ENCODE data around the gene LIMS2. TPM values are rescaled to one million over a fixed set of nuclear protein-coding genes. Genes with fewer than 3 reads are reported as not detected.

The LIMS2 gene
- polyA plus RNA-seq, 1 donor (not counting 4 experiments of a cell fraction or from before 2014, with no cell fraction given), result not detected

DNA sequence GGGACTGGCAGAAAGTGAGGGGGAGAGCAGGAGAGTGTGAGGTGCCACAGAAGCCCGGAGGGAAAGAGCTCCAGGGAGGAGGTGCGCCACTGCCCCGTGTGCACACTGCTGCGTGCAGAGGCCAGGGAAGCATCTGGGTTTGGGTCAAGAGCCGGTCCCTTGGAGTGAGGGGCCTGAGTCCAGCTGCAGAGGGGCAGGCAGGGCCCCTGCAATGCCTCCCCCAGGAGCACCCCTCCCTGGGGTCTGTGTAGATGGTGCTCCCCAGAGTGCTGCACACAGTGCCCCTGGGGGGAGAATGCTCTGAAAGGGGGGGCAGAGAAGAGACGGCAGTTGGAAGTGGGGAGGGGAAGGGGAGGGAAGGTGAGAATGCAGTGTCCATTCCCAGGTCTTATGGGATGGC is 3.7 kb upstream of the LIMS2 start:
- peaks cover 5% of the 10 kb centered on the region for H3K4me1 ChIP-seq (ENCODE audit: control insufficient read depth, extremely low read depth, insufficient read depth, low read length)
- H4K20me1 ChIP-seq (ENCODE audit: control insufficient read depth, extremely low read depth, insufficient read depth, low read length), result no peaks in the 10 kb centered on the region
- TF ChIP-seq, protein P1, sequence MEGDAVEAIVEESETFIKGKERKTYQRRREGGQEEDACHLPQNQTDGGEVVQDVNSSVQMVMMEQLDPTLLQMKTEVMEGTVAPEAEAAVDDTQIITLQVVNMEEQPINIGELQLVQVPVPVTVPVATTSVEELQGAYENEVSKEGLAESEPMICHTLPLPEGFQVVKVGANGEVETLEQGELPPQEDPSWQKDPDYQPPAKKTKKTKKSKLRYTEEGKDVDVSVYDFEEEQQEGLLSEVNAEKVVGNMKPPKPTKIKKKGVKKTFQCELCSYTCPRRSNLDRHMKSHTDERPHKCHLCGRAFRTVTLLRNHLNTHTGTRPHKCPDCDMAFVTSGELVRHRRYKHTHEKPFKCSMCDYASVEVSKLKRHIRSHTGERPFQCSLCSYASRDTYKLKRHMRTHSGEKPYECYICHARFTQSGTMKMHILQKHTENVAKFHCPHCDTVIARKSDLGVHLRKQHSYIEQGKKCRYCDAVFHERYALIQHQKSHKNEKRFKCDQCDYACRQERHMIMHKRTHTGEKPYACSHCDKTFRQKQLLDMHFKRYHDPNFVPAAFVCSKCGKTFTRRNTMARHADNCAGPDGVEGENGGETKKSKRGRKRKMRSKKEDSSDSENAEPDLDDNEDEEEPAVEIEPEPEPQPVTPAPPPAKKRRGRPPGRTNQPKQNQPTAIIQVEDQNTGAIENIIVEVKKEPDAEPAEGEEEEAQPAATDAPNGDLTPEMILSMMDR (optimal IDR thresholded peaks at IDR 0.05 in 1 of 3, IDR thresholded peaks at IDR 0.05 in 1 of 3, conservative IDR thresholded peaks at IDR 0.05 in 1 of 3; ENCODE audit: extremely low read depth in 1 of 3, insufficient read depth in 2 of 3, low read length in 3 of 3), result no peak
- TF ChIP-seq EZH2 (IDR thresholded peaks at IDR 0.05; ENCODE audit: low read length), result no peak
- H3K27me3 ChIP-seq (ENCODE audit: control insufficient read depth, extremely low read depth, insufficient read depth, low read length), result peaks cover 49% of the 10 kb centered on the region
- no peaks in the 10 kb centered on the region for H3K79me2 ChIP-seq (ENCODE audit: control insufficient read depth, insufficient read depth, low read length)
- no peaks in the 10 kb centered on the region for H3K36me3 ChIP-seq (ENCODE audit: control insufficient read depth in 2 of 2, extremely low read depth in 1 of 2, insufficient read depth in 2 of 2, low read length in 2 of 2)
- no peak overlapping the region for H3K4me3 ChIP-seq (ENCODE audit: control insufficient read depth in 2 of 3, extremely low read depth in 1 of 3, insufficient read depth in 2 of 3, low read depth in 1 of 3, low read length in 3 of 3)
- H2AFZ ChIP-seq (ENCODE audit: control insufficient read depth, low read length), result no peak overlapping the region
- dilution Hi-C loops (cut with MboI; ENCODE audit: extremely low pct_ligation_motif_present, low sequenced_read_pairs), result loop anchor here (25.0 kb wide), 1 partner anchor 92 kb away; no protein-coding TSS in a partner anchor
- H3K9me1 ChIP-seq (ENCODE audit: control insufficient read depth, extremely low read depth, insufficient read depth, low read length), result no peaks in the 10 kb centered on the region
- no peak overlapping the region for H3K27ac ChIP-seq (ENCODE audit: control insufficient read depth, insufficient read depth, low read length)
- no peak for DNase-seq (ENCODE audit: low read depth, low spot score)
- H3K4me2 ChIP-seq (ENCODE audit: control insufficient read depth, extremely low read depth, insufficient read depth, low read depth, low read length), result no peak overlapping the region
- no peak for FAIRE-seq
- no peak overlapping the region for H3K9ac ChIP-seq (ENCODE audit: control insufficient read depth, extremely low read depth, insufficient read depth, low read length)
- H3K9me3 ChIP-seq (ENCODE audit: control insufficient read depth, low read depth, low read length), result no peaks in the 10 kb centered on the region

DNA sequence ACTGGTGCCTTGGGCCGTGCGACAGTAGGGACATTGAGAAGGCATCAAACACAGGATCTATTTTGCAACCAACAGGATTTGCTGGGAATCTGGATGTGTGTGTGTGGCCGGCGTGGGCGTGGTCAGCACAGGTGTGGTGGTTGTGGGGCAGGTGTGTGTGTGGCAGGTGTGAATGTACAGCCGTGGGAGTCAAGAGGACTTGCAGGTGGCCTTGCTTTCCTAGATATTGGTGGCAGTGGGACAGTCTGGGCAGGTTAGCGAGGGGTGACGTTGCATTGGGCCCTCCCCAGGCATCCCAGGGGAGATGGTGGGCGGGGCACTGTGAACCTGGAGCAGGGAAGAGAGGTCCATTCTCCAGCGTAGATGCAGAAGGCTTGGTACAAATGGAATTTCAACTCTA is 3.2 kb upstream of the LIMS2 start:
- Histone ChIP-seq H3K9ac (ENCODE audit: control insufficient read depth, extremely low read depth, insufficient read depth, low read length) (no peak overlapping the region), H4K20me1 (ENCODE audit: control insufficient read depth, extremely low read depth, insufficient read depth, low read length) (no peaks in the 10 kb centered on the region), H3K27me3 (ENCODE audit: control insufficient read depth, extremely low read depth, insufficient read depth, low read length) (peaks cover 52% of the 10 kb centered on the region), H3K9me1 (ENCODE audit: control insufficient read depth, extremely low read depth, insufficient read depth, low read length) (no peaks in the 10 kb centered on the region), H3K27ac (ENCODE audit: control insufficient read depth, insufficient read depth, low read length) (no peak overlapping the region), H3K9me3 (ENCODE audit: control insufficient read depth, low read depth, low read length) (no peaks in the 10 kb centered on the region), H3K4me1 (ENCODE audit: control insufficient read depth, extremely low read depth, insufficient read depth, low read length) (peaks cover 5% of the 10 kb centered on the region), H2AFZ (ENCODE audit: control insufficient read depth, low read length) (no peak overlapping the region), H3K79me2 (ENCODE audit: control insufficient read depth, insufficient read depth, low read length) (no peaks in the 10 kb centered on the region), H3K4me2 (ENCODE audit: control insufficient read depth, extremely low read depth, insufficient read depth, low read depth, low read length) (no peak overlapping the region), H3K36me3 (ENCODE audit: control insufficient read depth in 2 of 2, extremely low read depth in 1 of 2, insufficient read depth in 2 of 2, low read length in 2 of 2) (no peaks in the 10 kb centered on the region), H3K4me3 (ENCODE audit: control insufficient read depth in 2 of 3, extremely low read depth in 1 of 3, insufficient read depth in 2 of 3, low read depth in 1 of 3, low read length in 3 of 3) (no peak overlapping the region)
- dilution Hi-C loops (cut with MboI; ENCODE audit: extremely low pct_ligation_motif_present, low sequenced_read_pairs), result loop anchor here (25.0 kb wide), 1 partner anchor 91 kb away; no protein-coding TSS in a partner anchor
- FAIRE-seq (no peak), DNase-seq (ENCODE audit: low read depth, low spot score) (no peak)
- TF ChIP-seq EZH2 (IDR thresholded peaks at IDR 0.05; ENCODE audit: low read length), result no peak
- TF ChIP-seq, protein P1 (optimal IDR thresholded peaks at IDR 0.05 in 1 of 3, IDR thresholded peaks at IDR 0.05 in 1 of 3, conservative IDR thresholded peaks at IDR 0.05 in 1 of 3; ENCODE audit: extremely low read depth in 1 of 3, insufficient read depth in 2 of 3, low read length in 3 of 3), result no peak
